ENCODE results near the gene PNLIPRP1. TPM values are rescaled to one million over a fixed set of nuclear protein-coding genes. Genes with fewer than 3 reads are reported as not detected.

PNLIPRP1 gene
- total RNA-seq, 2 donors from 2014 or later = not detected

DNA sequence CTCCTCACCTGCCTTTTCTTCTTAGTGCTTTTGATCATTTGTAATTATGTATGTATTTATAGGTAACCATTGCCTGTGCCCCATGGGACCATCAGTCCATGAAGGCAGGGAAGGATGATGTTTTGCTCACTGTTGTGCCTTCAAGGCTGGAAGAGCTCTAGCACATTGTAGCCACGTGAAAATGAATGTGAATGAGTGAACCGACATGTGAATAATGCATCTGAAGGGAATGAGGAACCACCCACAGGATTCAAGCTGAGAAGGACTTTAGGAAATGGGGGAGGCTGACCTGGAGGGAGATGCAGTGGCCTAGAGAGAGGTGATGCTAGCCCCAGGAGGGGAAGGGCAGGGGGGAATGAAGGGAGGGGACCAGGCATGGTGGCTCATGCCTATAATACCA, 24.0 kb downstream of the PNLIPRP1 start:
- DNase-seq = no peak
- Histone ChIP-seq H3K4me1 (ENCODE audit: control insufficient read depth, insufficient read depth, low read length) (no peaks in the 10 kb centered on the region), H3K27me3 (ENCODE audit: control insufficient read depth, insufficient read depth, low read length, poor library complexity, severe bottlenecking) (no peaks in the 10 kb centered on the region), H3K36me3 (ENCODE audit: control insufficient read depth, insufficient read depth, low read length) (no peaks in the 10 kb centered on the region), H3K27ac (ENCODE audit: low read depth, low read length) (no peak overlapping the region), H3K4me3 (ENCODE audit: low read length) (no peak overlapping the region), H3K9me3 (ENCODE audit: control insufficient read depth, low read length) (no peaks in the 10 kb centered on the region), H3K9ac (ENCODE audit: extremely low read depth, low read length, poor library complexity, severe bottlenecking) (no peak overlapping the region)
- Mint-ChIP-seq H3K4me3 (no peak overlapping the region), H3K36me3 (ENCODE audit: low read depth) (no peaks in the 10 kb centered on the region), H3K27ac (no peak overlapping the region), H3K4me1 (peaks cover 5% of the 10 kb centered on the region), H3K9me3 (peaks cover 7% of the 10 kb centered on the region), H3K27me3 (ENCODE audit: insufficient read depth) (peaks cover 10% of the 10 kb centered on the region)
- 28 to 45% methylated on average over 2 of the region's 2 CpGs for WGBS, 2 experiments (ENCODE audit: insufficient coverage in 1 of 2, insufficient read length in 1 of 2)
- TF ChIP-seq, protein P1, sequence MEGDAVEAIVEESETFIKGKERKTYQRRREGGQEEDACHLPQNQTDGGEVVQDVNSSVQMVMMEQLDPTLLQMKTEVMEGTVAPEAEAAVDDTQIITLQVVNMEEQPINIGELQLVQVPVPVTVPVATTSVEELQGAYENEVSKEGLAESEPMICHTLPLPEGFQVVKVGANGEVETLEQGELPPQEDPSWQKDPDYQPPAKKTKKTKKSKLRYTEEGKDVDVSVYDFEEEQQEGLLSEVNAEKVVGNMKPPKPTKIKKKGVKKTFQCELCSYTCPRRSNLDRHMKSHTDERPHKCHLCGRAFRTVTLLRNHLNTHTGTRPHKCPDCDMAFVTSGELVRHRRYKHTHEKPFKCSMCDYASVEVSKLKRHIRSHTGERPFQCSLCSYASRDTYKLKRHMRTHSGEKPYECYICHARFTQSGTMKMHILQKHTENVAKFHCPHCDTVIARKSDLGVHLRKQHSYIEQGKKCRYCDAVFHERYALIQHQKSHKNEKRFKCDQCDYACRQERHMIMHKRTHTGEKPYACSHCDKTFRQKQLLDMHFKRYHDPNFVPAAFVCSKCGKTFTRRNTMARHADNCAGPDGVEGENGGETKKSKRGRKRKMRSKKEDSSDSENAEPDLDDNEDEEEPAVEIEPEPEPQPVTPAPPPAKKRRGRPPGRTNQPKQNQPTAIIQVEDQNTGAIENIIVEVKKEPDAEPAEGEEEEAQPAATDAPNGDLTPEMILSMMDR (conservative IDR thresholded peaks at IDR 0.05) = no peak

DNA sequence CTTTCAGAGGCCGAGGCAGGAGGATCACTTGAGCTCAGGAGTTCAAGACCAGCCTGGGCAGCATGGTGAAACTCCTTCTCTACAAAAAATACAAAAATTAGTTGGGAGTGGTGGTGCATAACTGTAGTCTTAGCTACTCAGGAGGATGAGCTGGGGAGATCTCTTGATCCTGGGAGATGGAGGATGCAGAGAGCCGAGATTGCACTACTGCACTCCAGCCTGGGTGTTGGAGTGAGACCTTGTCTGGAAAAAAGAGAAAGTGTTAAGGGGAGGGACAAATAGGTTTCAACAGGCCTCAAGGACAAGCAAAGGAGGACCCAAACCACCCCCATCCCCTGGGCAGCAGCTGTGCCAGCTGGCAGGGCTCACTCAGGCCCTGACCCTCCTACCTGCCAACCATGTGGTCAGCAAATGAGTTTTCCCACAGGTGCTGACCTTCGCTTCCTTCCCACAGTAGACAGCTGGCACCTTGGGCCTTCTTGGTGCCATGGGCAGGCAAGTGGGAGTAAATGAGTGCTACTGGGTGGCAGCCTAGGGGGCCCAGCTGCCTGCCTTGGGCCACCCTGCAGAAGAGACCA, 24.5 kb downstream of the PNLIPRP1 start:
- DNase-seq = no peak
- Mint-ChIP-seq H3K4me1 (peaks cover 5% of the 10 kb centered on the region), H3K4me3 (no peak overlapping the region), H3K36me3 (ENCODE audit: low read depth) (no peaks in the 10 kb centered on the region), H3K27ac (no peak overlapping the region), H3K27me3 (ENCODE audit: insufficient read depth) (peaks cover 10% of the 10 kb centered on the region), H3K9me3 (peaks cover 7% of the 10 kb centered on the region)
- 60 to 93% methylated on average over 1 to 3 of the region's 3 CpGs for WGBS, 2 experiments (ENCODE audit: insufficient coverage in 1 of 2, insufficient read length in 1 of 2)
- H3K4me3 ChIP-seq (ENCODE audit: low read length) = no peak overlapping the region
- H3K9me3 ChIP-seq (ENCODE audit: control insufficient read depth, low read length) = no peaks in the 10 kb centered on the region
- no peaks in the 10 kb centered on the region for H3K36me3 ChIP-seq (ENCODE audit: control insufficient read depth, insufficient read depth, low read length)
- H3K27me3 ChIP-seq (ENCODE audit: control insufficient read depth, insufficient read depth, low read length, poor library complexity, severe bottlenecking) = no peaks in the 10 kb centered on the region
- TF ChIP-seq, protein P1 (conservative IDR thresholded peaks at IDR 0.05) = no peak
- no peaks in the 10 kb centered on the region for H3K4me1 ChIP-seq (ENCODE audit: control insufficient read depth, insufficient read depth, low read length)
- no peak overlapping the region for H3K27ac ChIP-seq (ENCODE audit: low read depth, low read length)
- no peak overlapping the region for H3K9ac ChIP-seq (ENCODE audit: extremely low read depth, low read length, poor library complexity, severe bottlenecking)

DNA sequence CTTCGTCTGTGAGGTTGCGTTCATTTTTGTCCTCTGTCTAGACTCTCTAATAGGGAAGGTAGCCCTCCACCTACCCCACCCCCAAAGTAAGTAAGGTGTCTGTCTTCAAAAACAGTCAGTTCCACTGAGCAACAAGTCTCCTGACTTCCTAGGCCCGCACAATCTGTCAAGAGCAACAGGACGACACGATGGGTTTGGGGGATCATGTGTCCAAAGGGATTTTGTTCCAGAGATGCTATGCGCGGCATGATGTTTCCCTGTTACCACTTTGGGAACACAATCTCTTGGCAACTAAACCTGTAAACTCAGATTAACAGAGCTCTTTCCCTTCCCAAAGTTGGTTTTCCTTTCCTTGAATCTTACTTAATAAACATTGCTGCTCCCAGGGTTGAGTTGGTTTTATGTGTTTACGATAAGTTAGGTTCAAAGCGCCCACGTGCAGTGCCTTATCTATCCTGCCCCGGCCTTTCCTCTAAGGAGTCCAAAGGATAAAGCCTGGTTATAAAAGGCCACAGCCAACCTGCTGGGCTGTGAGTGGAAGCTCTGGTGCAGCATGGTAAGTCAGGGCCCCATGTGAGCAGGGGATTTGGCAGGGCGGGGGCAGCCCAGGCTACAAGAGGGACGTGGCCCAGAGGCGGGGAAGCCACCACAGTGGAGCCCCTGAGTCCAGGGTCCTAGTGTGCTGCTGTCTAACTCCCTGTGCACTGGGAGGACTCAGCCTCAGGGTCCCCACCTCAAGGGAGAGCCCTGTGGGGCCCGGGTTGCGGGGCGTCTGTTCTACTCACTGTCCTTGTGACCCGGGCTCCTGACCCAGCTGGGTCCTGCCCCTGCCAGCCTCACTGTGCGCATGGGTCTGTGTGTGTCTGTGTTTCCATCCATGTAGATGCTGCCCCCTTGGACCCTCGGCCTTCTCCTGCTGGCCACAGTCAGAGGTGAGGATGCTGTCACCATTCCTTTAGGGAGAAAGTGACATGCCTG, 30.0 kb downstream of the PNLIPRP1 start, which contains the start of gene PNLIPRP2:
PNLIPRP2 (plus strand) TSS at position 531 of the 978 bp plus-strand sequence.
- TF ChIP-seq, protein P1 (conservative IDR thresholded peaks at IDR 0.05) = no peak
- Mint-ChIP-seq H3K9me3 (no peaks in the 10 kb centered on the region), H3K27ac (no peak within 1 kb of the TSS), H3K27me3 (ENCODE audit: insufficient read depth) (peaks cover 6% of the 10 kb centered on the region), H3K4me3 (no peak within 1 kb of the TSS), H3K36me3 (ENCODE audit: low read depth) (no peaks in the 10 kb centered on the region), H3K4me1 (peaks cover 5% of the 10 kb centered on the region)
- Histone ChIP-seq H3K27me3 (ENCODE audit: control insufficient read depth, insufficient read depth, low read length, poor library complexity, severe bottlenecking) (no peaks in the 10 kb centered on the region), H3K4me3 (ENCODE audit: low read length) (no peak within 1 kb of the TSS), H3K36me3 (ENCODE audit: control insufficient read depth, insufficient read depth, low read length) (no peaks in the 10 kb centered on the region), H3K9me3 (ENCODE audit: control insufficient read depth, low read length) (no peaks in the 10 kb centered on the region), H3K4me1 (ENCODE audit: control insufficient read depth, insufficient read depth, low read length) (no peaks in the 10 kb centered on the region), H3K27ac (ENCODE audit: low read depth, low read length) (no peak within 1 kb of the TSS), H3K9ac (ENCODE audit: extremely low read depth, low read length, poor library complexity, severe bottlenecking) (no peak within 1 kb of the TSS)
- WGBS, 2 experiments (ENCODE audit: insufficient coverage in 1 of 2, insufficient read length in 1 of 2) = 89 to 94% methylated on average over 11 to 20 of the region's 20 CpGs
- no peak for DNase-seq
